Dedifferentiated amniotic fluid mesenchymal stem cell (primary cell): ENCODE measurements around the gene JPH4.
"Not testable (repeated sequence)": the region's sequence is repeated elsewhere in the genome, so short reads cannot be mapped to it uniquely, and the experiment has no call there.

Source experiments
- DNase-seq: peaks from one replicate; pipeline ENCODE4 v3.0.0-alpha.2; 2016; ENCODE audit errors: extremely low spot score

Gene JPH4

GRCh38 chr14:23609001-23609400, 30.4 kb upstream of the JPH4 start:
- DNase-seq: no peak

- no peak for DNase-seq
Observed at GRCh38 chr14:23608454-23608853, 29.9 kb upstream of the JPH4 start.

- DNase-seq: no peak
Observed at GRCh38 chr14:23605931-23606585, 27.5 kb upstream of the JPH4 start.

GRCh38 chr14:23604675-23605170, 26.1 kb upstream of the JPH4 start:
- DNase-seq: no peak

GRCh38 chr14:23604148-23604547, 25.6 kb upstream of the JPH4 start:
- no peak for DNase-seq

- DNase-seq: no peak
Observed at GRCh38 chr14:23603103-23603502, 24.5 kb upstream of the JPH4 start.

GRCh38 chr14:23602181-23603095, 23.8 kb upstream of the JPH4 start:
- no peak for DNase-seq

GRCh38 chr14:23601845-23602180, 23.2 kb upstream of the JPH4 start:
- DNase-seq: no peak

GRCh38 chr14:23601424-23601823, 22.8 kb upstream of the JPH4 start:
- no peak for DNase-seq

GRCh38 chr14:23600806-23601205, 22.2 kb upstream of the JPH4 start:
- no peak for DNase-seq

- DNase-seq: no peak
Observed at GRCh38 chr14:23600322-23600707, 21.7 kb upstream of the JPH4 start.

GRCh38 chr14:23594191-23594590, 15.6 kb upstream of the JPH4 start:
- not testable (repeated sequence) for DNase-seq

- no peak for DNase-seq
Observed at GRCh38 chr14:23590198-23590597, 11.6 kb upstream of the JPH4 start.

GRCh38 chr14:23589606-23590005, 11.0 kb upstream of the JPH4 start:
- DNase-seq: no peak

- peak; percentile 56 for DNase-seq
Observed at GRCh38 chr14:23588884-23589598, 10.5 kb upstream of the JPH4 start.

GRCh38 chr14:23584527-23585203, 6.1 kb upstream of the JPH4 start:
- DNase-seq: not testable (repeated sequence)

- not testable (repeated sequence) for DNase-seq
Observed at GRCh38 chr14:23583761-23584526, 5.4 kb upstream of the JPH4 start.

- no peak for DNase-seq
Observed at GRCh38 chr14:23582906-23583760, 4.5 kb upstream of the JPH4 start.

GRCh38 chr14:23580948-23581281, 2.3 kb upstream of the JPH4 start:
- no peak for DNase-seq
